NCI-H460 (cell line): ENCODE measurements around the gene COPG2. TPM values are rescaled to one million over a fixed set of nuclear protein-coding genes. Genes with fewer than 3 reads are reported as not detected.
A peak's percentile ranks its signal among the peaks of the same experiment; 100 is the strongest.
"Not testable (repeated sequence)": the region's sequence is repeated elsewhere in the genome, so short reads cannot be mapped to it uniquely, and the experiment has no call there.

Source experiments
- DNase-seq: peaks from one replicate; pipeline ENCODE4 v3.0.0-alpha.2; 2016; ENCODE audit warnings: low read depth; ENCODE audit errors: extremely low read depth
- polyA plus RNA-seq: library from polyadenylated mRNA; depleted of rRNA; stranded (reverse); fragments of >200 nt; gene quantifications from 2 replicates; pipeline ENCODE4 v1.2.3, GENCODE V29; 2014; cell fraction: nucleus; rRNA removed
- total RNA-seq: library from RNA; depleted of rRNA; stranded (reverse); fragments of >200 nt; shearing (Covaris generic); gene quantifications from 2 replicates; pipeline ENCODE4 v1.2.3, GENCODE V29; 2014; rRNA removed

The COPG2 gene
- 26.7 and 31.9 TPM in 2 replicates for total RNA-seq
- 20.5 and 28.9 TPM in 2 replicates for polyA plus RNA-seq

DNA sequence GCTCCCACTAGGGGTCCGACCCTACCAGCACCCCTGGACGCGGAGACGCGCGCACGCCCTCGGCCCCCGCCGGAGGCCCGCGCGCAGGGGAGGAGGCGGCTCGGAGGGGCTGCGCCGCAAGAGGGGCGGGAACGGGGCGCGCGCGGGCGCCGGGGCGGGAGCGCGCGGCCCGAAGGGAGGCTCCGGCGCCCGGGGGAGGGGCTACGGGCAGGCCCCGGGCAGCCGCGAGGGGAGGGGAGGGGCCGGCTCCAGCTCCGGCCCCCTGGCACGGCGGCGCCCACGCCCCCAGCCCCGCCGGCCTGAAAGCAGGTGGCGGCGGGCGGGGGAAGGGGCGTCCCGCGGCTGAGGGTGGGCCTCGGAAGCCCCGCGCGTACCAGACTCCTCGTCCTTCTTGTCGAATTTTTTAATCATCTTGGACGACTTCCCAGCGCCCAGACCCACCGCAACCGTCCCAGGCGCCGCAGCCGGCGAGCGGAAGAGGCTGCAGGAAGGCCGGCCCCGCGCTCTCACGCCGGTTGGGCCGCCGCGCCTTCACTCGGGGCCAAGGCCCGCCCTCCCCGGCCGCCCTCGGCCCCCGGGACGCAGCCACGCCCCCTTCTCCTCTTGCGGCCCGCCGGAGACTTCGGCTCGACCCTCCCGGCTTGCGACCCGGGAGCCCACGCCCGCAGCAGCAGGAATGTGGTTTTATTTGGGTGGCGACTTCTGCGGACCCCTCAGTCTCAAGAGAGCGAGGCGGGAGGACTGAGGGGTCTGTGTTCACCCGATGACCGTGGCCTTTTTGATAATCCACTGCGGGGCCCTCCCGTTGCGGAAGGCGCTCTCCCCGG is at the start of gene COPG2:
TSS of gene COPG2 (minus strand) at position 491 of the 827 bp plus-strand sequence. CDS start at position 411, 80 bp downstream.
- peak; percentile 80 for DNase-seq

- DNase-seq = no peak
Measured at GRCh38 chr7:130712416-130712815, 43.9 kb upstream of the COPG2 start.

DNA sequence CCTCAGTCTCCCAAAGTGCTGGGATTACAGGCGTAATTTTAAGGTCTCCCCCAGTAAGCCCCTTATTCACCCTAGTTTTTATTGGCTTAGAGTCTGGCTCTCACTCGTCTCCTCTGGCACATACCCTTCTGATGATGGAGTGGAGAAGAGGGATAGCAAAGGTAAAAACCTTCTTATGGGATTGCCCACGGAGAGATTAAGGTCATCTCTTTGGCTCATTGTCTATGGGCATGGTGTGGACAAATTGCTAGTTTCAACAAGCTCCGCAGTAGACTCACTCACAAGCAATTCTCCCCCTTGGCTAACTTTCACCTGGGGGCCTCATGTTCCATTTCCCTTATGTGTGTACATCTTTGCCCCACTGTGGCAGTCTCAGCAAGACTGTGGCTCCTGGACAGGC is 40.2 kb upstream of the COPG2 start:
- DNase-seq = no peak

- DNase-seq = no peak
Measured at GRCh38 chr7:130708001-130708400, 39.5 kb upstream of the COPG2 start.

- DNase-seq = no peak
Measured at GRCh38 chr7:130703851-130704250, 35.3 kb upstream of the COPG2 start.

GRCh38 chr7:130701650-130702049 is 33.1 kb upstream of the COPG2 start:
- no peak for DNase-seq

GRCh38 chr7:130700760-130701159 is 32.2 kb upstream of the COPG2 start:
- DNase-seq = no peak

GRCh38 chr7:130699686-130700085 is 31.1 kb upstream of the COPG2 start:
- DNase-seq = peak; percentile 17

GRCh38 chr7:130697820-130698219 is 29.3 kb upstream of the COPG2 start:
- DNase-seq = no peak

DNA sequence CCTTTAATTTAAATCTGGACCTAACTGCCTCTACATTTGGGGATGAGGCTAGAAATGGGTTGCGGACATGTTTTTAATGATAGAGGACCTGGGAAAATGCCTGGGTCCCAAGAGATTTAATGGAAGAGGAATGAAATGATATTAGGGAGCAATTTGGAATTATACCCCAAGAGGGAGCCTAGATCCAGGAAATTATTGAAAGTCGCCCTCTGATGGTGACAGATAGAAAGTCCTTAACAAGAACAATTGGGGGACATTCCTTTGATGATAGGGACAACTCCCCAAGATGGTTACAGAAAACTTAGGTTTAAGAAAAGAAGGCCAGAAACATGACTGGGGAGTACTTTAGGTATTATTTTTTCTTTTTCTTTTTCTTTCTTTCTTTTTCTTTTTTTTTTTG is 27.3 kb upstream of the COPG2 start:
- peak; percentile 54 for DNase-seq

DNA sequence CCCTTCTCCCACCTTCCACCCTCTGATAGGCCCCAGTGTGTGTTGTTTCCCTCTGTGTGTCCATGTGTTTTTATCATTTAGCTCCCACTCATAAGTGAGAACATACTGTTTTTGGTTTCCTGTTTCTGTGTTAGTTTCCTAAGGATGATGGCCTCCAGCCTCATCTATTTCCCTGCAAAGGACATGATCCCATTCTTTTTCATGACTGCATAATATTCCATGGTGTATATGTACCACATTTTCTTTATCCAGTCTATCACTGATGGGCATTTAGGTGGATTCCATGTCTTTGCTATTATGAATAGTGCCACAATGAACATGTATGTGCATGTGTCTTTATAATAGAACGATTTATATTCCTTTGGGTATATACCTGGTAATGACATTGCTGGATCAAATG is 23.8 kb upstream of the COPG2 start:
- DNase-seq = not testable (repeated sequence)

DNA sequence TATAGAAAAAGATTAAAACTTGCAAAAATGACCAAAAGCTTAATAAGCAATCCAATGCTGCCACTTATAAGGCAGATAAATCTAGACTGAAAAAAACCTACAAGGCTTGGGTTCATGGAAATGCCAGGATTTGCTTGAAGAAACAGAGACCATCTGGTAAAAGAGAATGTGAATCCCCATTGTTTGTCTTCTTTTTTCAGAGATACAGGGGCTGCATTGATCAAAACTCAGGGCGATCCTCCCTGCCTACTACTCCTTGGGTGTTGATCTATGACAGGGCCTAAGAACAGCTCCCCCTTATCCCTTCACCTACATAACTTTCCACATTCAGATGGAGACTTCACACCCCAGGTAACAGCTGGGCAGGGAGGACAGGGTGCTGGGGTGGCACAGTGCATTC is 21.1 kb upstream of the COPG2 start:
- DNase-seq = no peak

DNA sequence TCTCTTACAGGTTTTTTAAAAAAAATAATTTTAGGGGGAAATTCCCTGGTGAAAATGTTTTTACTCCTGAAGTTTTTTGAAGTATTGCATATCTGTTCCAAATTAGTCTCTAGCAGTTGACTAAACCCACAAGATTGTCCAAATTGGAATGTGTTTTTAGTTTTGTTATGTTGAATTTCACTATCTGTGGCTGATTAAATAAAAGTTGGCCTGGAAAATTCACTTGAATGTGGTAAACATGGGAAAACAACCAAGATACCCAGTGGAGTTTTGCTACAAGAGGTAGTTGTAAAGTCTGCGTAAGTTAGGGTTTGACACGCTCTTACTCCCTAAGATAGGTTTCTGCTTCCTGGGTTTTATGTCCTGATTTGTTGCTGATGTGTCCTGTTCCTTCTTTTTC is 14.5 kb upstream of the COPG2 start:
- no peak for DNase-seq

- no peak for DNase-seq
Measured at GRCh38 chr7:130674456-130674855, 5.9 kb upstream of the COPG2 start.

GRCh38 chr7:130673066-130673465 is 4.5 kb upstream of the COPG2 start:
- DNase-seq = no peak

DNA sequence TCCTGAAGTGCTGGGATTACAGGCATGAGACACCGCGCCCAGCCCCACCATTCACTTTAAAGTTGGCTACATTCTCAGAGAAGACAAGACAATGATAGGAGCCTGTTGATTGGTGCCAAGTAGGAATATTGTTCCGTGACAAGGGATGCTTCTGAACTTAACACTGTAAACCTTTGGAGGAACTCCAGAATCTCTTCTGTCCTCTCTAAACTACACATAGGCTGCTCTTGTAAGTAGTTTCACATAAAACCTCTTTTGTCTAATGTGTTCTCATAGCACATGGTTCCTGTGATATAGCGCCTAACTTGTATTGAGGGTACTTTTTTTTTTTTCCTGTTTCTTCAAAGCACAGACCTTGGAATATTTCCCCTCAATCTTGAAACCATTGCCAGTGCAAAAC is 3.6 kb upstream of the COPG2 start:
- DNase-seq = no peak

DNA sequence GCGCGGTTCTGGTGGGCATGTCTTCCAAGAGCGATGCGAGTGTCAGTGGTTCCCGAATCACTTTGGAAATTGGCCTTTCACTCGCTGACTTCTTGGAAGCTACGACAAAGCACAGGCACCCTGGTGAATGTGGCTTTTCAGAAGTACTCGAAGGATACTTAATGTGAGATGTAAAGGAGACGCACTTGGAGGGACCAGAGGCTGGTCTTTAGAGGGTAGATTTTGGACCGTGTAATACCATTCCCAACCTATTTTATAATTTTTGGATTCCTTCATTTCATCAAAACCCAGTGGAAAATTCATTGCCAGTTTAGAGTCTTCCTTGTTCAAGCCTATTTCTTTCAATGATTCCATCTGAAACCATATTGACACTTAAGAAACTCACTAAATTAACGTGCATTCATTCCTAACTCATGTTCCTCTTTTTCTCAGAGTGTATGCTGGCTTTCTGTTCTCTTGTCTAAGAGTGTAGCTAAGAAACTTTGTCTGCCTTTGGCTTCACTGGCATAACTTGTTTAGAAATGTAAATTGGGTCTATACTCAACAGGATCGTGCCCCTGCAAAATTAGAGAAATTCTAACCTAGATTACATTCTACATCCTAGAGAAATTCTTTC is 645 bp upstream of the COPG2 start:
- DNase-seq = peak; percentile 9

GRCh38 chr7:130667593-130668257 is 823 bp downstream of the COPG2 start:
- no peak for DNase-seq

DNA sequence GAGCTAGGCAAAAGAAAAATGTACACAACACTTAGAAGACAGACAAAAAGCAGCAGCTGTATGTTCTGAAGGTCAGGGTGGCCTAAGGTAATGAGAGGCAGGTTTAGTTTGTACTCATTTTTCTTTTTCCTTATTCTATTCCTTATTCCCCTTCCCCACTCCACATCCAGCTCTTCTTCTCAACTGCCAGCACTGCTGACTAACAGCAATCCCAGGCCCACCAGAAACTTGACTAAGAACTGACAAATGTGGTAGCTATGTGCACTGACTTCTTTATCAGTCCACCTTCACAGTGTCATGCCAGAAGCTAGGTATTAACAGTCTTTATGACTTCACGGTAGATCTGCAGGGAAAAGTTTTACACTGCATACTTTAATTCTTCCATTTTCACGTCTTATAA is 6.1 kb downstream of the COPG2 start:
- no peak for DNase-seq

DNA sequence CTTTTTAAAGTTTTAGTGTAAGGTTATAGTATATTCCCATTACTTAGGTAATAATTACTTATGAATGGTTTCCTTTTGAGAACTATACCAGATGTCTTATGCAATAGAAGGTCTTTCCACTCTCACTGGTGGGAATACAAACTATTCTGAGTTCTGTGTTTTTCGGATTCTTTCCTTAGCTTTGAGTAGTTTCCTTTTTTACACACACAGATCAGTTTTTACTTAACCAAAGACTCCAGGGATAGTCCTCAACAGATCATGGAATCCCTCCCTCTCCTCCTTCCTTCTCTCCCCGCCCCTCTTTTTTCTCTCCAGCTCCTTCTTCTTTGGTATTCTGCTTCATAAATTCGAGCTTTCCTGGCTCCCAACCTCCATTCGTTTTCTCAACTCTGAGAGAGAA is 13.3 kb downstream of the COPG2 start:
- DNase-seq = no peak

- DNase-seq = no peak
Measured at GRCh38 chr7:130654850-130655249, 13.7 kb downstream of the COPG2 start.
